H9 (cell line): ENCODE results near the gene KRTAP5-7. TPM values are rescaled to one million over a fixed set of nuclear protein-coding genes. Genes with fewer than 3 reads are reported as not detected.

Experiments used
- DNase-seq: peaks from one replicate; pipeline ENCODE4 v3.0.0-alpha.2; 2017
- H2AFZ ChIP-seq: one replicate; pipeline ENCODE4 v1.6.1; 2013; ENCODE audit warnings: mild to moderate bottlenecking, low read length, control low read depth, moderate library complexity
- H2AK5ac ChIP-seq: 2 replicates; pipeline ENCODE4 v1.6.1; 2013; ENCODE audit warnings: low read length, control low read depth, mixed read lengths; ENCODE audit not compliant: insufficient read length
- H2BK120ac ChIP-seq: one replicate; pipeline ENCODE4 v1.6.1; 2013; ENCODE audit warnings: low read depth, mild to moderate bottlenecking, low read length, control low read depth, inconsistent platforms; ENCODE audit not compliant: poor library complexity, severe bottlenecking
- H2BK12ac ChIP-seq: 2 replicates; pipeline ENCODE4 v1.6.1; 2013; ENCODE audit warnings: low read length, control low read depth, mixed read lengths, low read depth; ENCODE audit not compliant: insufficient read length
- H2BK15ac ChIP-seq: 2 replicates; pipeline ENCODE4 v1.6.1; 2013; ENCODE audit warnings: low read depth, low read length, control low read depth
- H2BK20ac ChIP-seq: one replicate; pipeline ENCODE4 v1.6.1; 2013; ENCODE audit warnings: low read depth, mild to moderate bottlenecking, low read length, control low read depth, inconsistent platforms; ENCODE audit not compliant: poor library complexity, severe bottlenecking
- H2BK5ac ChIP-seq: 2 replicates; pipeline ENCODE4 v1.6.1; 2013; ENCODE audit warnings: low read length, control low read depth, mixed read lengths; ENCODE audit not compliant: insufficient read length
- H3K14ac ChIP-seq: 2 replicates; pipeline ENCODE4 v1.6.1; 2013; ENCODE audit warnings: low read length, control low read depth; ENCODE audit not compliant: insufficient read depth
- H3K18ac ChIP-seq: 2 replicates; pipeline ENCODE4 v1.6.1; 2013; ENCODE audit warnings: low read depth, mild to moderate bottlenecking, mixed read lengths, low read length, control low read depth; ENCODE audit not compliant: insufficient read length
- H3K23ac ChIP-seq: 2 replicates; pipeline ENCODE4 v1.6.1; 2013; ENCODE audit warnings: low read length, control low read depth, mixed read lengths, low read depth; ENCODE audit not compliant: insufficient read length
- H3K23me2 ChIP-seq: 2 replicates; pipeline ENCODE4 v1.6.1; 2013; ENCODE audit warnings: low read depth, mild to moderate bottlenecking, mixed read lengths, low read length, control low read depth; ENCODE audit not compliant: insufficient read length, poor library complexity, severe bottlenecking
- H3K27ac ChIP-seq: 2 replicates; pipeline ENCODE4 v1.5.1; 2013; ENCODE audit warnings: low read length, control low read depth, mixed read lengths, low read depth; ENCODE audit not compliant: insufficient read length
- H3K27me3 ChIP-seq: 2 replicates; pipeline ENCODE4 v1.6.1; 2013; ENCODE audit warnings: low read length, control low read depth, inconsistent platforms; ENCODE audit not compliant: insufficient read depth
- H3K4ac ChIP-seq: 2 replicates; pipeline ENCODE4 v1.6.1; 2013; ENCODE audit warnings: low read depth, mild to moderate bottlenecking, control low read depth, inconsistent platforms, low read length, moderate library complexity
- H3K4me1 ChIP-seq: 2 replicates; pipeline ENCODE4 v1.6.1; 2013; ENCODE audit warnings: low read length, control low read depth, inconsistent platforms; ENCODE audit not compliant: insufficient read depth
- H3K4me2 ChIP-seq: 2 replicates; pipeline ENCODE4 v1.6.1; 2013; ENCODE audit warnings: low read length, control low read depth, mixed read lengths; ENCODE audit not compliant: insufficient read length, insufficient read depth
- H3K56ac ChIP-seq: 2 replicates; pipeline ENCODE4 v1.6.1; 2013; ENCODE audit warnings: low read depth, mild to moderate bottlenecking, mixed read lengths, low read length, control low read depth; ENCODE audit not compliant: insufficient read length
- H3K79me1 ChIP-seq: 2 replicates; pipeline ENCODE4 v1.6.1; 2013; ENCODE audit warnings: low read depth, mild to moderate bottlenecking, moderate library complexity, low read length, control low read depth, inconsistent platforms; ENCODE audit not compliant: insufficient read depth, poor library complexity, severe bottlenecking
- H3K79me2 ChIP-seq: 2 replicates; pipeline ENCODE4 v1.6.1; 2013; ENCODE audit warnings: low read length, control low read depth, inconsistent platforms; ENCODE audit not compliant: insufficient read depth
- H3K9ac ChIP-seq: 2 replicates; pipeline ENCODE4 v1.6.1; 2013; ENCODE audit warnings: low read length, control low read depth, mixed read lengths; ENCODE audit not compliant: insufficient read length; ENCODE audit errors: extremely low read depth
- H3K9me3 ChIP-seq: one replicate; pipeline ENCODE4 v1.6.1; 2013; ENCODE audit warnings: low read depth, low read length, inconsistent platforms; ENCODE audit not compliant: control insufficient read depth
- H3T11ph ChIP-seq: one replicate; pipeline ENCODE4 v1.6.1; 2013; ENCODE audit warnings: mild to moderate bottlenecking, low read length, control low read depth, inconsistent platforms
- H4K20me1 ChIP-seq: one replicate; pipeline ENCODE4 v1.6.1; 2013; ENCODE audit not compliant: control insufficient read depth, insufficient read length, insufficient read depth
- H4K5ac ChIP-seq: 2 replicates; pipeline ENCODE4 v1.6.1; 2013; ENCODE audit warnings: low read depth, mild to moderate bottlenecking, mixed read lengths, low read length, control low read depth; ENCODE audit not compliant: insufficient read length
- H4K8ac ChIP-seq: replicated peaks from 2 replicates; pipeline ENCODE4 v1.6.1; 2013; ENCODE audit warnings: low read length, control low read depth, mixed read lengths, low read depth; ENCODE audit not compliant: insufficient read length
- H4K91ac ChIP-seq: 2 replicates; pipeline ENCODE4 v1.6.1; 2013; ENCODE audit warnings: low read depth, mild to moderate bottlenecking, moderate library complexity, mixed read lengths, low read length, control low read depth; ENCODE audit not compliant: insufficient read length
- H3K27ac Mint-ChIP-seq, 3 experiments: 2 replicates in 2 of 3; 3 replicates in 1 of 3; pipeline ENCODE4 v1.8.0; 2020 to 2021; ENCODE audit warnings: mixed read lengths in 3 of 3, mild to moderate bottlenecking in 1 of 3, moderate library complexity in 1 of 3
- H3K27me3 Mint-ChIP-seq: 2 replicates; pipeline ENCODE4 v1.8.0; 2021; ENCODE audit warnings: low read depth, mild to moderate bottlenecking, moderate library complexity, mixed read lengths
- H3K36me3 Mint-ChIP-seq, 3 experiments: 2 replicates in 2 of 3; 3 replicates in 1 of 3; pipeline ENCODE4 v1.8.0; 2020 to 2021; ENCODE audit warnings: low read depth in 3 of 3, mixed read lengths in 3 of 3; ENCODE audit not compliant: insufficient read depth in 1 of 3
- H3K4me1 Mint-ChIP-seq, 2 experiments: 2 replicates each; pipeline ENCODE4 v1.8.0; 2020; ENCODE audit warnings: mixed read lengths in 2 of 2
- H3K4me3 Mint-ChIP-seq, 2 experiments: 2 replicates in 1 of 2; 3 replicates in 1 of 2; pipeline ENCODE4 v1.8.0; 2020 to 2021; ENCODE audit warnings: mild to moderate bottlenecking in 2 of 2, mixed read lengths in 2 of 2, moderate library complexity in 1 of 2
- H3K9me3 Mint-ChIP-seq, 2 experiments: 2 replicates in 1 of 2; 3 replicates in 1 of 2; pipeline ENCODE4 v1.8.0; 2020; ENCODE audit warnings: mild to moderate bottlenecking in 2 of 2, mixed read lengths in 2 of 2, moderate library complexity in 1 of 2
- WGBS: extraction: QIAGEN DNeasy Blood & Tissue Kit; methylation state at CpG from one replicate; pipeline ENCODE4 v1.1.7; 2013; ENCODE audit warnings: missing lambda C conversion rate, low lambda C conversion rate, mixed read lengths; ENCODE audit not compliant: insufficient read length; ENCODE audit errors: extremely low coverage; 5-methylcytosine and 5-hydroxymethylcytosine counted together
- total RNA-seq: library from RNA; stranded (reverse); gene quantifications from 2 replicates; pipeline ENCODE4 v1.2.1, GENCODE V29; 2021
- TF ChIP-seq, protein P1 (sequence below): fragments of 200-600 bp; sonication (generic); conservative IDR thresholded peaks from 3 replicates; pipeline ENCODE4 v1.8.0; 2021; ENCODE audit warnings: antibody characterized with exemption, mild to moderate bottlenecking

KRTAP5-7 gene
- total RNA-seq, 1 experiment from 2014 or later, result not detected

DNA sequence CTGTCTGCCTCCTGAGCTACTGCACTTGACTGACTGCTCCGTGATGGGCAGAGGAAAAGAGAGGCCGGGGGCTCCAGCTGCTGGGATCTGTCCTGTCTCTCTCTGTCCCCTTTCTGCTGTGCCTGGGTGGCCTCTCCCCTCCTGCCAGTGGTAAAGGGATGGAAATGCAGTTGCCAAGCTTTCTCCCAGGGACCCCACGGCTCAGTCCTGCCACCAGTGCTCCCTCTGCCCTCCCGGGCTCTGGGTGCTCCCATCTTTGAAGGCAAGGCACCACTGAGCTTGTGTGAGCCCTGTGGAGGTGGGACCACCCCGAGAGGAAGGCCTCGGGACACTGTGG, 42.0 kb upstream of the KRTAP5-7 start:
- Mint-ChIP-seq H3K27me3 (no peaks in the 10 kb centered on the region), H3K27ac (no peak overlapping the region), H3K36me3 (peaks cover 28 to 71% (median 50%) of the 10 kb centered on the region in 3 experiments; a peak in 6 of 7 replicates), H3K4me3 (no peak overlapping the region), H3K4me1 (peaks cover 4 to 6% of the 10 kb centered on the region in 2 experiments; a peak in 3 of 4 replicates), H3K9me3 (no peaks in the 10 kb centered on the region)
- no peak overlapping the region for H4K8ac ChIP-seq
- H2AFZ ChIP-seq, result no peak overlapping the region
- no peak overlapping the region for H2BK120ac ChIP-seq
- H2BK20ac ChIP-seq, result no peak overlapping the region
- no peaks in the 10 kb centered on the region for H3K27me3 ChIP-seq
- H3K4me1 ChIP-seq, result no peaks in the 10 kb centered on the region
- H3K79me2 ChIP-seq, result no peaks in the 10 kb centered on the region
- no peak overlapping the region for H2BK5ac ChIP-seq
- H2BK15ac ChIP-seq, result no peak overlapping the region
- H4K5ac ChIP-seq, result no peak overlapping the region
- H4K91ac ChIP-seq, result no peak overlapping the region
- H3T11ph ChIP-seq, result no peak overlapping the region
- H3K23me2 ChIP-seq, result no peaks in the 10 kb centered on the region
- H3K9me3 ChIP-seq, result no peaks in the 10 kb centered on the region
- no peak overlapping the region for H2AK5ac ChIP-seq
- H3K18ac ChIP-seq, result no peak overlapping the region
- H3K27ac ChIP-seq, result no peak overlapping the region
- no peak overlapping the region for H3K4ac ChIP-seq
- H4K20me1 ChIP-seq, result no peaks in the 10 kb centered on the region
- H3K4me2 ChIP-seq, result no peak overlapping the region
- TF ChIP-seq, protein P1, sequence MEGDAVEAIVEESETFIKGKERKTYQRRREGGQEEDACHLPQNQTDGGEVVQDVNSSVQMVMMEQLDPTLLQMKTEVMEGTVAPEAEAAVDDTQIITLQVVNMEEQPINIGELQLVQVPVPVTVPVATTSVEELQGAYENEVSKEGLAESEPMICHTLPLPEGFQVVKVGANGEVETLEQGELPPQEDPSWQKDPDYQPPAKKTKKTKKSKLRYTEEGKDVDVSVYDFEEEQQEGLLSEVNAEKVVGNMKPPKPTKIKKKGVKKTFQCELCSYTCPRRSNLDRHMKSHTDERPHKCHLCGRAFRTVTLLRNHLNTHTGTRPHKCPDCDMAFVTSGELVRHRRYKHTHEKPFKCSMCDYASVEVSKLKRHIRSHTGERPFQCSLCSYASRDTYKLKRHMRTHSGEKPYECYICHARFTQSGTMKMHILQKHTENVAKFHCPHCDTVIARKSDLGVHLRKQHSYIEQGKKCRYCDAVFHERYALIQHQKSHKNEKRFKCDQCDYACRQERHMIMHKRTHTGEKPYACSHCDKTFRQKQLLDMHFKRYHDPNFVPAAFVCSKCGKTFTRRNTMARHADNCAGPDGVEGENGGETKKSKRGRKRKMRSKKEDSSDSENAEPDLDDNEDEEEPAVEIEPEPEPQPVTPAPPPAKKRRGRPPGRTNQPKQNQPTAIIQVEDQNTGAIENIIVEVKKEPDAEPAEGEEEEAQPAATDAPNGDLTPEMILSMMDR, result no peak
- H3K14ac ChIP-seq, result no peak overlapping the region
- no peaks in the 10 kb centered on the region for H3K79me1 ChIP-seq
- DNase-seq, result no peak
- H2BK12ac ChIP-seq, result no peak overlapping the region
- no peak overlapping the region for H3K23ac ChIP-seq
- H3K9ac ChIP-seq, result no peak overlapping the region
- no CpG with 5 or more reads among the region's 6 CpGs for WGBS
- H3K56ac ChIP-seq, result no peak overlapping the region
